Measurements from ENCODE around the gene NUP43. TPM values are rescaled to one million over a fixed set of nuclear protein-coding genes. Genes with fewer than 3 reads are reported as not detected.
"Not testable (repeated sequence)": the region's sequence is repeated elsewhere in the genome, so short reads cannot be mapped to it uniquely, and the experiment has no call there.

Gene NUP43
- total and polyA plus RNA-seq, 3 donors from 2014 or later = 14.8 to 32.2 (median 28.3) TPM

- peak overlapping the region; percentile 75 to 96 for H3K4me3 ChIP-seq
These were observed 4.9 kb upstream of the NUP43 start for GRCh38 chr6:149751239-149751638.

GRCh38 chr6:149750136-149750609 is 3.8 kb upstream of the NUP43 start:
- no peaks in the 10 kb centered on the region for H3K27me3 ChIP-seq
- no peaks in the 10 kb centered on the region for H3K36me3 ChIP-seq (ENCODE audit: low read depth, missing control alignments)
- DNase-seq = peak; percentile 81
- WGBS, 2 donors = 0 to 1% methylated on average over 21 to 25 of the region's 25 CpGs
- H3K27ac ChIP-seq = peak overlapping the region; percentile 72 to 90
- TF ChIP-seq POLR2A (IDR thresholded peaks at IDR 0.05) (no peak), CTCF (IDR thresholded peaks at IDR 0.05) (no peak)
- H3K4me1 ChIP-seq = peaks cover 16% of the 10 kb centered on the region
- intact Hi-C loops (cut with DNase I; ENCODE audit: low total_unique reads) = no loop called here
- H3K4me3 ChIP-seq = peak overlapping the region; percentile 75 to 96
- H3K9me3 ChIP-seq = no peaks in the 10 kb centered on the region

More at GRCh38 chr6:149751239-149751638, 4.9 kb upstream of the NUP43 start:
- Histone ChIP-seq H3K9me3 (no peaks in the 10 kb centered on the region), H3K4me1 (peaks cover 10% of the 10 kb centered on the region), H3K27me3 (no peaks in the 10 kb centered on the region), H3K36me3 (ENCODE audit: low read depth, missing control alignments) (no peaks in the 10 kb centered on the region), H3K27ac (peak overlapping the region; percentile 8 to 72)
- intact Hi-C loops (cut with DNase I; ENCODE audit: low total_unique reads) = no loop called here
- WGBS, 2 donors = 67 to 72% methylated on average over 8 of the region's 8 CpGs
- no peak for DNase-seq
- TF ChIP-seq CTCF (IDR thresholded peaks at IDR 0.05) (no peak), POLR2A (IDR thresholded peaks at IDR 0.05) (no peak)

GRCh38 chr6:149749594-149750135 is 3.3 kb upstream of the NUP43 start, which contains the start of gene PCMT1:
Gene PCMT1, plus strand, starts transcription at chr6:149749741. Its CDS starts 161 bp downstream, at chr6:149749902.
- intact Hi-C loops (cut with DNase I; ENCODE audit: low total_unique reads) = no loop called here
- Histone ChIP-seq H3K4me3 (peak within 1 kb of the TSS; percentile 75 to 96), H3K27me3 (no peaks in the 10 kb centered on the region), H3K4me1 (peaks cover 19% of the 10 kb centered on the region), H3K36me3 (ENCODE audit: low read depth, missing control alignments) (no peaks in the 10 kb centered on the region), H3K9me3 (no peaks in the 10 kb centered on the region), H3K27ac (peak within 1 kb of the TSS; percentile 72 to 90)
- WGBS, 2 donors = 0% methylated on average over 4 to 50 of the region's 60 CpGs
- TF ChIP-seq CTCF (IDR thresholded peaks at IDR 0.05) (no peak), POLR2A (IDR thresholded peaks at IDR 0.05) (no peak)
- DNase-seq = peak; percentile 89

GRCh38 chr6:149749082-149749593 is 2.8 kb upstream of the NUP43 start:
- DNase-seq; H3K36me3 ChIP-seq (ENCODE audit: low read depth, missing control alignments); intact Hi-C loops (cut with DNase I; ENCODE audit: low total_unique reads); H3K9me3 ChIP-seq; H3K27me3 ChIP-seq: not testable (repeated sequence)
- Histone ChIP-seq H3K4me3 (peak overlapping the region; percentile 75 to 96), H3K27ac (peak overlapping the region; percentile 72 to 90), H3K4me1 (peaks cover 19% of the 10 kb centered on the region)
- 0 to 1% methylated on average over 1 to 22 of the region's 38 CpGs for WGBS, 2 donors

- DNase-seq; H3K36me3 ChIP-seq (ENCODE audit: low read depth, missing control alignments); intact Hi-C loops (cut with DNase I; ENCODE audit: low total_unique reads); H3K27me3 ChIP-seq; H3K27ac ChIP-seq; H3K9me3 ChIP-seq: not testable (repeated sequence)
- Histone ChIP-seq H3K4me1 (peaks cover 12% of the 10 kb centered on the region), H3K4me3 (peak overlapping the region; percentile 67 to 89)
- WGBS, 2 donors = 41 to 52% methylated on average over 10 of the region's 10 CpGs
These were observed 1.1 kb downstream of the NUP43 start for GRCh38 chr6:149745252-149745651.
